A172 (cell line): ENCODE measurements around the gene HEXA. TPM values are rescaled to one million over a fixed set of nuclear protein-coding genes. Genes with fewer than 3 reads are reported as not detected.
"Not testable (repeated sequence)": the region's sequence is repeated elsewhere in the genome, so short reads cannot be mapped to it uniquely, and the experiment has no call there.

Source experiments
- DNase-seq: peaks from one replicate; pipeline ENCODE4 v3.0.0-alpha.2; 2015; ENCODE audit warnings: low spot score
- total RNA-seq: library from RNA; depleted of rRNA; stranded (reverse); fragments of >200 nt; shearing (Covaris generic); gene quantifications from 2 replicates; pipeline ENCODE4 v1.2.3, GENCODE V29; 2014; rRNA removed

HEXA gene
- total RNA-seq: 89.0 and 109 TPM in 2 replicates

GRCh38 chr15:72375846-72376581, at the start of gene HEXA:
TSS of gene HEXA (minus strand) at chr15:72376014. CDS start at chr15:72375972, 42 bp downstream.
- DNase-seq: peak; percentile 87

- no peak for DNase-seq
These were observed 47.4 kb upstream of the HEXA start for GRCh38 chr15:72423256-72423655.

- DNase-seq: no peak
These were observed 45.7 kb upstream of the HEXA start for GRCh38 chr15:72421484-72421883.

- DNase-seq: no peak
These were observed 44.8 kb upstream of the HEXA start for GRCh38 chr15:72420576-72420975.

- DNase-seq: not testable (repeated sequence)
These were observed 44.0 kb upstream of the HEXA start for GRCh38 chr15:72419768-72420167.

- DNase-seq: no peak
These were observed 39.5 kb upstream of the HEXA start for GRCh38 chr15:72415304-72415703.

GRCh38 chr15:72413337-72413736, 37.5 kb upstream of the HEXA start:
- DNase-seq: not testable (repeated sequence)

GRCh38 chr15:72411544-72411943, 35.7 kb upstream of the HEXA start:
- DNase-seq: no peak

- DNase-seq: no peak
These were observed 35.3 kb upstream of the HEXA start for GRCh38 chr15:72411111-72411510.

GRCh38 chr15:72406936-72407335, 31.1 kb upstream of the HEXA start:
- DNase-seq: no peak

- DNase-seq: no peak
These were observed 29.0 kb upstream of the HEXA start for GRCh38 chr15:72404841-72405240.

GRCh38 chr15:72404356-72404755, 28.5 kb upstream of the HEXA start:
- no peak for DNase-seq

GRCh38 chr15:72402726-72403125, 26.9 kb upstream of the HEXA start:
- DNase-seq: no peak

GRCh38 chr15:72398648-72399047, 22.8 kb upstream of the HEXA start:
- DNase-seq: no peak

GRCh38 chr15:72397796-72398588, 22.2 kb upstream of the HEXA start, which contains the start of gene TMEM202:
TSS of gene TMEM202 (plus strand) at chr15:72398305. CDS start at chr15:72398327, 22 bp downstream.
- DNase-seq: no peak

- DNase-seq: not testable (repeated sequence)
These were observed 20.5 kb upstream of the HEXA start for GRCh38 chr15:72396331-72396730.

- DNase-seq: no peak
These were observed 13.4 kb upstream of the HEXA start for GRCh38 chr15:72389231-72389630.

GRCh38 chr15:72387741-72388140, 11.9 kb upstream of the HEXA start:
- DNase-seq: no peak

- DNase-seq: no peak
These were observed 6.3 kb upstream of the HEXA start for GRCh38 chr15:72382146-72382545.

- no peak for DNase-seq
These were observed 4.9 kb upstream of the HEXA start for GRCh38 chr15:72380743-72381142.

GRCh38 chr15:72379856-72380430, 4.1 kb upstream of the HEXA start:
- DNase-seq: no peak

- not testable (repeated sequence) for DNase-seq
These were observed 3.3 kb upstream of the HEXA start for GRCh38 chr15:72379106-72379505.

- DNase-seq: no peak
These were observed 1.5 kb upstream of the HEXA start for GRCh38 chr15:72377331-72377730.
